Left lung (tissue), 10 donors: Measurements from ENCODE around the gene DACT3. TPM values are rescaled to one million over a fixed set of nuclear protein-coding genes. Genes with fewer than 3 reads are reported as not detected.

ENCODE experiments used
- ATAC-seq: fragments of 200-7000 bp; cut with Tn5 transposase; one replicate; pipeline ENCODE4 v1.9.1; 2020; ENCODE audit warnings: moderate library complexity
- DNase-seq, 4 donors: peaks; one replicate each; pipeline ENCODE4 v3.0.0-alpha.2; 2013 to 2020
- H3K27ac ChIP-seq, 2 donors: fragments of 200-600 bp; sonication (generic) in 1 of 2; one replicate each; pipeline versions ENCODE4 v1.5.0 to v1.8.0; 2020 to 2021
- H3K27me3 ChIP-seq, 2 donors: fragments of 200-600 bp; sonication (generic) in 1 of 2; one replicate each; pipeline versions ENCODE4 v1.5.0 to v1.8.0; 2020 to 2021
- H3K36me3 ChIP-seq, 2 donors: fragments of 200-600 bp; sonication (generic) in 1 of 2; one replicate each; pipeline versions ENCODE4 v1.5.0 to v1.8.0; 2020 to 2021
- H3K4me1 ChIP-seq, 2 donors: fragments of 200-600 bp; one replicate each; pipeline ENCODE4 v1.8.0; 2021
- H3K4me3 ChIP-seq, 2 donors: fragments of 200-600 bp; sonication (generic) in 1 of 2; one replicate each; pipeline versions ENCODE4 v1.5.0 to v1.8.0; 2020 to 2021; ENCODE audit warnings: mild to moderate bottlenecking in 1 of 2
- H3K9me3 ChIP-seq, 2 donors: fragments of 200-600 bp; sonication (generic) in 1 of 2; one replicate each; pipeline versions ENCODE4 v1.5.0 to v1.8.0; 2020 to 2021
- CTCF ChIP-seq, 2 donors: fragments of 200-600 bp; sonication (generic) in 1 of 2; IDR thresholded peaks; one replicate each; pipeline versions ENCODE4 v1.5.0 to v1.8.0; 2021; ENCODE audit warnings: antibody characterized with exemption in 2 of 2
- intact Hi-C, 2 donors: fragments of 100-400 bp; cut with DNase I; formaldehyde crosslinking; loops; one replicate each; pipeline versions ENCODE4 v1.11.2 to v1.14.2; 2022
- polyA plus RNA-seq, 6 donors: library from polyadenylated mRNA; unstranded; fragments of 120-200 nt; gene quantifications; one replicate each; pipeline ENCODE4 v1.2.1, GENCODE V29; 2013; ENCODE audit not compliant: insufficient read length in 6 of 6
- total RNA-seq, 2 donors: library from RNA; stranded (reverse); fragmentation: NEBNext Ultra II Directional; extraction: Animal tissue kit (Norgen Biotek cat#: 25700); gene quantifications; one replicate each; pipeline ENCODE4 v1.2.1, GENCODE V29; 2021
- donor health status: DM: no; HTN: yes; CAD: no.
- donor health status: DM: no; HTN: no; CAD: no.

Gene DACT3
- total and polyA plus RNA-seq, 8 donors = 6.6 to 53.4 (median 43.2) TPM

DNA sequence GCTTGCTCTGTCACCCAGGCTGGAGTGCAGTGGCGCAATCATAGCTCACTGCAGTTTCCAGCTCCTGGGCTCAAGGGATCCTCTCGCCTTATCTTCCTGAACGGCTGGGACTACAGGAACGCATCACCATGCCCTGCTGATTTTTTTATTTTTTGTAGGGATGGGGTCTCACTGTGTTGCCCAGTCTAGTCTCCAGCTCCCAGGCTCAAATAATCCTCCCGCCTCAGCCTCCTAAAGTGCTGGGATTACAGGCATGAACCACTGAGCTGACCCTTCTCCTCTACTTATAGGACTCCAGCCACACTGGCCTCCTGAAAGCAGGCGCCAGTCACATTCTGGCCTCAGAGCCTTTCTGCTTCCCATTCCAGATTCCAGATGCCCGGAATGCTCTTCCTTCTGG, 10.5 kb downstream of the DACT3 start:
- no peaks in the 10 kb centered on the region for H3K9me3 ChIP-seq
- H3K36me3 ChIP-seq = no peaks in the 10 kb centered on the region
- peaks cover 32 to 96% of the 10 kb centered on the region in 2 donors for H3K27me3 ChIP-seq
- H3K27ac ChIP-seq = no peak overlapping the region
- DNase-seq = peak in 1 of 4 donors; percentile 1
- H3K4me3 ChIP-seq = no peak overlapping the region
- peaks cover 0 to 5% of the 10 kb centered on the region in 2 donors for H3K4me1 ChIP-seq
- TF ChIP-seq CTCF (IDR thresholded peaks at IDR 0.05) = no peak
- intact Hi-C loops = no loop called here
- no peak for ATAC-seq

DNA sequence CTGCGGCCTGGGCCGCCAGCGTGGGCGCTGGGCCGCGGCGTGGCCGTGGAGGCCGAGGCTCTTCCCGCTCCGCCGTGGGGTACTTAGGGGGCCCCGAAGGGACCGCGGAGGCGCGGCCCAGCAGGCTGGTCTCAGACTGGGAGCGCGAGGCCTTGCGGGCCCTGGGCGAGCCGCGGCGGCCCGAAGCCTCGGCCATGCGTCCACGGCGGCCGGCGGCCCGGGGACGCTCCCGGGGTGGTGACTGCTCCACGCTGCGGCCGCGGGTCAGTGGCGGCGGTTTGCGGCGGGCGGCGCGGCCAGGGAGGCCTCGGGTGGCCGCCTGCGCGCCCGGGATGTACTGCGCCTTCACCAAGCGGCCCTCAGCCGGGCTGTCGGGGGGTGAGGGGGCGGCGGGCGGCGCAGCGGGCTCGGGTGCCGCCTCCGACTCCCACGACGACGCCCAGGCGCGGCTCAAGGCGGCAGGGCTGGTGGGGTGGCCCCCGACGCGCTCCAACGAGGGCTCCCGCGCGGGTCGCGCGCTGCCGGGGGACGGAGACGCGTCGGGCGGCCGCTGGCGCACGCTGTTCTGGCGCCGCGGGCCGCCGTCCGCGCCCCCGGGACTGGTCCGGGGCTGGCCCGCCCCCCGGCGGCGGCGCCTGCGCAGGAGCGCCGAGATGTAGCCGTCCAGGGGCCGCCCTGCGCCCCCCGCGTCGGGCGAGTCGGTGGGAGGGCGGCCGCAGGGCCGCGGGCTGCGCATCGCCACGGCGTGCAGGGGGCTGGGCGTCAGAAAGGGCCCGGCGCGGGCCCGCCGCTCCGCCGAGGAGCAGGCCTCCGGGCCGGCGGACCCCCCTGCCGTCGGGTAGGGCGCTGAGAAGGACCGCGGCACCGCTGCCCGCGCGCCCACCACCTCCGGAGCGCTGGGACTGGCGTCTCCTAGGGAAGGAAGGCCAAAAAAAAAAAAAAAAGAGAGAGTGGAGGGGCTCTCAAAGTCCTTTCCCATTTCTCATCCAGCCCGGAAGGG, 11.7 kb downstream of the DACT3 start:
- ATAC-seq = no peak
- DNase-seq = peak in 1 of 4 donors; percentile 56
- Histone ChIP-seq H3K27ac (no peak overlapping the region), H3K36me3 (no peaks in the 10 kb centered on the region), H3K4me3 (no peak overlapping the region), H3K27me3 (peaks cover 32 to 96% of the 10 kb centered on the region in 2 donors), H3K4me1 (peaks cover 0 to 5% of the 10 kb centered on the region in 2 donors), H3K9me3 (no peaks in the 10 kb centered on the region)
- TF ChIP-seq CTCF (IDR thresholded peaks at IDR 0.05) = no peak
- intact Hi-C loops = no loop called here

DNA sequence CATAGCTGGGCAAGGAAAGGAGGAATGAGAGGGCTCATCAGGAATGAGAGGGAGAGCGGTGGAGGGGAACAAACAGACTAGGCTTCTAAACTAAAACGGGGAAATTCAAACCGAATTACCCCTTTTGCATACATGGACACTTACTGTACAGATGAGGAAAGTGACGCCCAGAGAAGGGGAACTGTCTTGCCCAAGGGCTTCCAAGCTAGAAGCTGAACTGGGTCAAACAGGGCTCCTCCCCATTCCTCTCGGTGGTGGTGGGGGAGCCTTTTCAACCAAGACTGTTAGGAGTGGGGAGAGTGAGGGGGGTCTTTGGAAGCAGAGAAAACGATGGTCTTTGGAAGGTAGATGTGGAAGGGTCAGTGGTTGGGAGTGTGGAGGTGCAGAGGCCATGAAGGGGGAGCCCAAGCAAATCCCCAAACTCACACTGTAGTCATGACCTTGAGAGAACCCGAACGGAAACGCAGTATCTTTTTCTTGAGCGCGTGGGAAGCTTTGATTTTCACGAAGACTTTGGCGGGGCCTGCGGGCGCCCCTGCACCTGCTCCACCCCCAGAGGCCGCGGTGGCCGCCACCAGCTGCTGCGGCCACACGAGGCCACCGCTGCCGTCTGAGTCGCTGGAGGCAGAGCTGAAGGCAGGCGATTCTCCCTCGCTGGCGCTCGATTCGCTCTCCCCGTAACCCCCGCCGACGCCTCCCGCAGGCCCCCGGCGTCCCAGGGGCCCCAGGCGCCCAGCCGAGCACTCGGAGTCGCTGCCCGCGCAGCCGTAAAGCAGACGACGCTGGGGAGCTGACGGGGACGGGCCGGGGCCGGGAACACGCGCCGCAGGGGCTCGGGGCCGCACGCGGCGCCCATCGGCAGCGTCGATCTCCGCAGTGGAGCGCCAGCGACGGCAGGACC, 12.7 kb downstream of the DACT3 start:
- peak; percentile 42 for ATAC-seq
- peaks cover 32 to 92% of the 10 kb centered on the region in 2 donors for H3K27me3 ChIP-seq
- intact Hi-C loops = no loop called here

DNA sequence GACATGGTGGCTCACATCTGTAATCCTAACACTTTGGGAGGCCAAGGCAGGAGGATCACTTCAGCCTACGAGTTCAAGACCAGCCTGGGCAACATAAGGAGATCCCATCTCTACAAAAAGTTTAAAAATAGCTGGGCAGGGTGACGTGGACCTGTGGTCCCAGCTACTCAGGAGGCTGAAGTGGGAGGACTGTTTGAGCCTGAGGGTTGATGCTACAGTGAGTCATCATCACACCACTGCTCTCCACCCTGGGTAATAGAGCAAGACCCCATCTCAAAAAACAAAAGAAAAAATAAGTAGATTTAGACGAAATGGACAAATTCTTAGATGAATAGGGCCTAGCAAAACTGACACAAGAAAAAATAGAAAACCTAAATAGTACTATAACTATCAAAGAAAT, 14.6 kb downstream of the DACT3 start:
- no peak overlapping the region for H3K27ac ChIP-seq

More for the DNA sequence above, 12.7 kb downstream of the DACT3 start:
- H3K27ac ChIP-seq = no peak overlapping the region
- peak in 1 of 4 donors; percentile 49 for DNase-seq
- no peak for TF ChIP-seq CTCF (IDR thresholded peaks at IDR 0.05)
- no peaks in the 10 kb centered on the region for H3K9me3 ChIP-seq
- no peak overlapping the region for H3K4me3 ChIP-seq
- H3K36me3 ChIP-seq = no peaks in the 10 kb centered on the region
- peaks cover 0 to 5% of the 10 kb centered on the region in 2 donors for H3K4me1 ChIP-seq

More for the DNA sequence above, 14.6 kb downstream of the DACT3 start:
- H3K4me3 ChIP-seq = no peak overlapping the region
- TF ChIP-seq CTCF (IDR thresholded peaks at IDR 0.05) = no peak
- intact Hi-C loops = no loop called here
- H3K36me3 ChIP-seq = no peaks in the 10 kb centered on the region
- peaks cover 0 to 5% of the 10 kb centered on the region in 2 donors for H3K4me1 ChIP-seq
- no peak for ATAC-seq
- peaks cover 32 to 88% of the 10 kb centered on the region in 2 donors for H3K27me3 ChIP-seq
- peak in 1 of 4 donors; percentile 1 for DNase-seq
- H3K9me3 ChIP-seq = no peaks in the 10 kb centered on the region
